ENCODE data around the gene INHBB. TPM values are rescaled to one million over a fixed set of nuclear protein-coding genes. Genes with fewer than 3 reads are reported as not detected.

INHBB gene
- total RNA-seq, 2 experiments from 2014 or later = not detected

GRCh38 chr2:120358734-120359465 lies 13.0 kb downstream of the INHBB start:
- no peaks in the 10 kb centered on the region for H3K27me3 Mint-ChIP-seq
- ATAC-seq (no peak), DNase-seq (no peak)
- no peak overlapping the region for H3K27ac Mint-ChIP-seq
- no peak overlapping the region for H3K4me3 Mint-ChIP-seq
- no peaks in the 10 kb centered on the region for H3K36me3 Mint-ChIP-seq
- CTCF ChIA-PET = no interaction called here
- no peaks in the 10 kb centered on the region for H3K4me1 Mint-ChIP-seq
- no peaks in the 10 kb centered on the region for H3K9me3 Mint-ChIP-seq (ENCODE audit: low read depth)

GRCh38 chr2:120360307-120360855 lies 14.4 kb downstream of the INHBB start:
- Mint-ChIP-seq H3K4me3 (no peak overlapping the region), H3K4me1 (no peaks in the 10 kb centered on the region), H3K27ac (no peak overlapping the region), H3K36me3 (no peaks in the 10 kb centered on the region), H3K27me3 (no peaks in the 10 kb centered on the region), H3K9me3 (ENCODE audit: low read depth) (no peaks in the 10 kb centered on the region)
- ATAC-seq = no peak
- CTCF ChIA-PET = no interaction called here
- no peak for DNase-seq

GRCh38 chr2:120362926-120363325 lies 17.0 kb downstream of the INHBB start:
- DNase-seq (no peak), ATAC-seq (no peak)
- CTCF ChIA-PET = no interaction called here
- Mint-ChIP-seq H3K9me3 (ENCODE audit: low read depth) (no peaks in the 10 kb centered on the region), H3K36me3 (no peaks in the 10 kb centered on the region), H3K4me3 (no peak overlapping the region), H3K27me3 (no peaks in the 10 kb centered on the region), H3K27ac (no peak overlapping the region), H3K4me1 (no peaks in the 10 kb centered on the region)

- Mint-ChIP-seq H3K27ac (no peak overlapping the region), H3K36me3 (no peaks in the 10 kb centered on the region), H3K4me1 (no peaks in the 10 kb centered on the region), H3K27me3 (peaks cover 8% of the 10 kb centered on the region), H3K4me3 (no peak overlapping the region), H3K9me3 (ENCODE audit: low read depth) (no peaks in the 10 kb centered on the region)
- DNase-seq (no peak), ATAC-seq (no peak)
- CTCF ChIA-PET = no interaction called here
Observed at GRCh38 chr2:120365236-120365793, 19.4 kb downstream of the INHBB start.

GRCh38 chr2:120366698-120367097 lies 20.8 kb downstream of the INHBB start:
- CTCF ChIA-PET = no interaction called here
- no peak overlapping the region for H3K4me3 Mint-ChIP-seq
- H3K36me3 Mint-ChIP-seq = no peaks in the 10 kb centered on the region
- peaks cover 10% of the 10 kb centered on the region for H3K27me3 Mint-ChIP-seq
- no peak overlapping the region for H3K27ac Mint-ChIP-seq
- ATAC-seq (no peak), DNase-seq (no peak)
- H3K4me1 Mint-ChIP-seq = no peaks in the 10 kb centered on the region
- H3K9me3 Mint-ChIP-seq (ENCODE audit: low read depth) = no peaks in the 10 kb centered on the region

- CTCF ChIA-PET = no interaction called here
- ATAC-seq (no peak), DNase-seq (no peak)
- Mint-ChIP-seq H3K9me3 (ENCODE audit: low read depth) (no peaks in the 10 kb centered on the region), H3K27me3 (peaks cover 10% of the 10 kb centered on the region), H3K36me3 (no peaks in the 10 kb centered on the region), H3K27ac (no peak overlapping the region), H3K4me3 (no peak overlapping the region), H3K4me1 (no peaks in the 10 kb centered on the region)
Observed at GRCh38 chr2:120367221-120367620, 21.3 kb downstream of the INHBB start.

- Mint-ChIP-seq H3K4me1 (no peaks in the 10 kb centered on the region), H3K9me3 (ENCODE audit: low read depth) (no peaks in the 10 kb centered on the region), H3K4me3 (no peak overlapping the region), H3K27ac (no peak overlapping the region), H3K27me3 (peaks cover 10% of the 10 kb centered on the region), H3K36me3 (no peaks in the 10 kb centered on the region)
- ATAC-seq (no peak), DNase-seq (no peak)
- CTCF ChIA-PET = no interaction called here
Observed at GRCh38 chr2:120367649-120368048, 21.7 kb downstream of the INHBB start.

GRCh38 chr2:120368086-120368485 lies 22.1 kb downstream of the INHBB start:
- no peaks in the 10 kb centered on the region for H3K36me3 Mint-ChIP-seq
- H3K4me3 Mint-ChIP-seq = no peak overlapping the region
- H3K9me3 Mint-ChIP-seq (ENCODE audit: low read depth) = no peaks in the 10 kb centered on the region
- DNase-seq (no peak), ATAC-seq (no peak)
- H3K27me3 Mint-ChIP-seq = peaks cover 10% of the 10 kb centered on the region
- H3K27ac Mint-ChIP-seq = no peak overlapping the region
- CTCF ChIA-PET = no interaction called here
- no peaks in the 10 kb centered on the region for H3K4me1 Mint-ChIP-seq

GRCh38 chr2:120369250-120369649 lies 23.3 kb downstream of the INHBB start:
- H3K27ac Mint-ChIP-seq = no peak overlapping the region
- H3K27me3 Mint-ChIP-seq = peaks cover 10% of the 10 kb centered on the region
- H3K4me1 Mint-ChIP-seq = no peaks in the 10 kb centered on the region
- no peaks in the 10 kb centered on the region for H3K36me3 Mint-ChIP-seq
- no peaks in the 10 kb centered on the region for H3K9me3 Mint-ChIP-seq (ENCODE audit: low read depth)
- H3K4me3 Mint-ChIP-seq = no peak overlapping the region
- DNase-seq = no peak
- CTCF ChIA-PET = no interaction called here
- no peak for ATAC-seq

GRCh38 chr2:120371969-120372625 lies 26.2 kb downstream of the INHBB start:
- Mint-ChIP-seq H3K27me3 (peaks cover 10% of the 10 kb centered on the region), H3K36me3 (no peaks in the 10 kb centered on the region), H3K4me1 (no peaks in the 10 kb centered on the region), H3K9me3 (ENCODE audit: low read depth) (no peaks in the 10 kb centered on the region), H3K4me3 (no peak overlapping the region), H3K27ac (no peak overlapping the region)
- CTCF ChIA-PET = no interaction called here
- no peak for ATAC-seq
- DNase-seq = no peak

GRCh38 chr2:120372816-120373215 lies 26.9 kb downstream of the INHBB start:
- CTCF ChIA-PET = no interaction called here
- no peak overlapping the region for H3K4me3 Mint-ChIP-seq
- H3K27me3 Mint-ChIP-seq = peaks cover 10% of the 10 kb centered on the region
- no peaks in the 10 kb centered on the region for H3K4me1 Mint-ChIP-seq
- H3K9me3 Mint-ChIP-seq (ENCODE audit: low read depth) = no peaks in the 10 kb centered on the region
- no peaks in the 10 kb centered on the region for H3K36me3 Mint-ChIP-seq
- no peak for DNase-seq
- H3K27ac Mint-ChIP-seq = no peak overlapping the region
- no peak for ATAC-seq

GRCh38 chr2:120373424-120373823 lies 27.5 kb downstream of the INHBB start:
- H3K4me3 Mint-ChIP-seq = no peak overlapping the region
- H3K4me1 Mint-ChIP-seq = no peaks in the 10 kb centered on the region

GRCh38 chr2:120374821-120375220 lies 28.9 kb downstream of the INHBB start:
- no peak for ATAC-seq
- no peaks in the 10 kb centered on the region for H3K9me3 Mint-ChIP-seq (ENCODE audit: low read depth)
- no peaks in the 10 kb centered on the region for H3K36me3 Mint-ChIP-seq
- CTCF ChIA-PET = no interaction called here
- H3K4me1 Mint-ChIP-seq = no peaks in the 10 kb centered on the region
- no peak for DNase-seq
- peaks cover 7% of the 10 kb centered on the region for H3K27me3 Mint-ChIP-seq
- no peak overlapping the region for H3K4me3 Mint-ChIP-seq
- no peak overlapping the region for H3K27ac Mint-ChIP-seq

More at GRCh38 chr2:120373424-120373823, 27.5 kb downstream of the INHBB start:
- DNase-seq = no peak
- ATAC-seq = no peak
- no peak overlapping the region for H3K27ac Mint-ChIP-seq
- no peaks in the 10 kb centered on the region for H3K36me3 Mint-ChIP-seq
- H3K27me3 Mint-ChIP-seq = peaks cover 10% of the 10 kb centered on the region
- no peaks in the 10 kb centered on the region for H3K9me3 Mint-ChIP-seq (ENCODE audit: low read depth)
- CTCF ChIA-PET = no interaction called here

Data from activated CD8-positive, alpha-beta memory T cell treated with anti-CD3 and anti-CD28 coated beads, Interleukin-2, amount 10 ng/mL, durations not matched to agents 7 days and 5 days (primary cell).